DOHH2 (cell line): ENCODE measurements around the gene TMEM158.

Source experiments
- H3F3A ChIP-seq: fragments of 200-600 bp; sonication (generic), shearing (Covaris generic); 2 replicates; pipeline ENCODE4 v1.6.0; 2016; ENCODE audit warnings: antibody characterized with exemption, mild to moderate bottlenecking; ENCODE audit not compliant: control insufficient read depth, insufficient read depth
- H3K27ac ChIP-seq: fragments of 200-600 bp; sonication (generic); 2 replicates; pipeline ENCODE4 v1.5.1; 2014; ENCODE audit warnings: low read depth, mild to moderate bottlenecking, low read length, moderate library complexity
- H3K27me3 ChIP-seq: fragments of 200-600 bp; sonication (generic); 2 replicates; pipeline ENCODE4 v1.6.1; 2014; ENCODE audit warnings: mild to moderate bottlenecking, low read length, mixed read lengths; ENCODE audit not compliant: control insufficient read depth
- H3K36me3 ChIP-seq: fragments of 200-600 bp; sonication (generic); 2 replicates; pipeline ENCODE4 v1.6.1; 2014; ENCODE audit warnings: mild to moderate bottlenecking, low read length, moderate library complexity, mixed read lengths; ENCODE audit not compliant: control insufficient read depth
- H3K4me1 ChIP-seq: fragments of 200-600 bp; sonication (generic); 2 replicates; pipeline ENCODE4 v1.6.1; 2014; ENCODE audit warnings: mild to moderate bottlenecking, low read length, mixed read lengths; ENCODE audit not compliant: control insufficient read depth
- H3K4me2 ChIP-seq: fragments of 200-600 bp; sonication (generic); 2 replicates; pipeline ENCODE4 v1.6.0; 2014; ENCODE audit warnings: mild to moderate bottlenecking, low read length, moderate library complexity
- H3K4me3 ChIP-seq: fragments of 200-600 bp; sonication (generic); 2 replicates; pipeline ENCODE4 v1.5.1; 2014; ENCODE audit warnings: mild to moderate bottlenecking, low read length, mixed read lengths
- H3K79me2 ChIP-seq: fragments of 200-600 bp; sonication (generic); 2 replicates; pipeline ENCODE4 v1.6.1; 2014; ENCODE audit warnings: mild to moderate bottlenecking, low read length, mixed read lengths; ENCODE audit not compliant: control insufficient read depth
- H3K9me2 ChIP-seq: fragments of 200-600 bp; sonication (generic); replicated peaks from 2 replicates; pipeline ENCODE4 v1.6.1; 2014; ENCODE audit warnings: mild to moderate bottlenecking, low read length, mixed read lengths; ENCODE audit not compliant: control insufficient read depth
- H3K9me3 ChIP-seq: fragments of 200-600 bp; sonication (generic); 2 replicates; pipeline ENCODE4 v1.6.1; 2014; ENCODE audit warnings: antibody characterized with exemption, low read length, mixed read lengths; ENCODE audit not compliant: control insufficient read depth, insufficient read depth
- H4K20me1 ChIP-seq: fragments of 200-600 bp; sonication (generic); 2 replicates; pipeline ENCODE4 v1.6.0; 2014; ENCODE audit warnings: low read depth, mild to moderate bottlenecking, antibody characterized with exemption, low read length, moderate library complexity; ENCODE audit not compliant: control insufficient read depth, insufficient read depth
- CTCF ChIP-seq: fragments of 200-600 bp; sonication (generic); IDR thresholded peaks from one replicate; pipeline ENCODE4 v1.5.1; 2014; ENCODE audit warnings: antibody characterized with exemption, mild to moderate bottlenecking, low read depth, low read length; ENCODE audit not compliant: poor library complexity, severe bottlenecking
- EZH2phosphoT487 ChIP-seq: fragments of 200-600 bp; sonication (generic); IDR thresholded peaks from 2 replicates; pipeline ENCODE4 v1.6.1; 2017; ENCODE audit warnings: borderline replicate concordance, mild to moderate bottlenecking, antibody characterized with exemption, low read length, moderate library complexity, mixed read lengths

The TMEM158 gene

DNA sequence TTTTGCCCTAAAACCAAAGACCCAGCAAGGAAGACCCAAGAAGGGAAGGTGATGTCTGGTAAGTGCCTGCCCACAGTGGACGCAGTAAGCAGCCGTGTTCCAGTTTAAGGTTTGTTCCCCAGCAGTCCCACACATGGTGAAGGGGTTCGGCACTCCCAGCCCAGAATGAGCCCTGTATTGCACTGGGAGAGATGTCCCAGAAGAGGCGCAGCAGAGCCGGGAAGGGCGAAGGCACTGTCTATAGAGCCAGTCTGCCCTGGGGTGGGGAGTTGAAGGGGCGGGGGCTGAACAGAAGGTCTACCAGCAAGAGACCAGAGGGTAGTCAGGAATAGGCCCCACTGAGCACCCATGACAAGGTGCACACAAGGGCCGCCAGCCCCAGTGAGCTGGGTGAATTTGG is 6.4 kb downstream of the TMEM158 start:
- no peaks in the 10 kb centered on the region for H3K79me2 ChIP-seq
- no peak for TF ChIP-seq EZH2phosphoT487
- TF ChIP-seq CTCF, result no peak
- H4K20me1 ChIP-seq, result no peaks in the 10 kb centered on the region
- H3K9me3 ChIP-seq, result no peaks in the 10 kb centered on the region
- no peaks in the 10 kb centered on the region for H3K4me1 ChIP-seq
- H3F3A ChIP-seq, result no peaks in the 10 kb centered on the region
- H3K36me3 ChIP-seq, result no peaks in the 10 kb centered on the region
- H3K27me3 ChIP-seq, result peaks cover 19% of the 10 kb centered on the region
- no peaks in the 10 kb centered on the region for H3K9me2 ChIP-seq
- no peak overlapping the region for H3K4me2 ChIP-seq
- no peak overlapping the region for H3K27ac ChIP-seq
- no peak overlapping the region for H3K4me3 ChIP-seq

DNA sequence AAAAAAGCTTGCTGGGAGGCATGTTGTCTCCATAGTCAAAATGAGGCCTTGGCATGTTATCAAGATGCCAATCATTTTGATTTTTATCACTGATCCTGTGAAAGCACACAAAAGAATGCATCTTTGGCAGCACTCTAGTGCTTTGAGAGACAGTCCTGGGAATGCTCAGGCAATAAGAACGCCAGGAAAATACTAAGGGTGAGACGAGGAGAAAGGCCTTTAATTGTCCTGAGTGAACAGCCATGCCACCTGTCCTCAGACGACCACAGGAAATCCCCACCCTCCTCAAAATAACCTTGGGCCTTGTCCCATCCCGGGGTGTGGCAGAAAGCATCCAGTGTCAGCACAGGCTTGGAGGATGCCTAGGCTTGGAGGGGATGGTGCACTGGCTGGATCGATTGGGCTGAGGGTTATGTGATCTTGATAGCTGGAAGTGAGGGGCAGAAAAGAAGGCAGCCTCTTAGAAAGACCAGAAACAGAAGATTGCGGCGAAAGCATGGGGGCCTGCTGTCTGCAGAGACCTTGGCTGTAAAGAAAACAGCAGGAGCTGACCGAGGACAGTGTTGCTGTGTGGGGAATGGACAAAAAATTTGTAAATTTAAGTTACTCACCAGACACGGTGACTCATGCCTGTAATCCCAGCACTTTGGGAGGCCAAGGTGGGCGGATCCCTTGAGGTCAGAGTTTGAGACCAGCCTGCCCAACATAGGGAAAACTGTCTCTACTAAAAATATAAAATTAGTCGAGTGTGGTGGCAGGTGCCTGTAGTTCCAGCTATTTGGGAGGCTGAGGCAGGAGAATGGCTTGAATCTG is 7.3 kb downstream of the TMEM158 start:
- H3K4me2 ChIP-seq, result no peak overlapping the region
- no peak overlapping the region for H3K27ac ChIP-seq

GRCh38 chr3:45216021-45216609 is 10.0 kb downstream of the TMEM158 start:
- no peak for TF ChIP-seq CTCF
- no peak for TF ChIP-seq EZH2phosphoT487
- no peak overlapping the region for H3K4me2 ChIP-seq
- no peaks in the 10 kb centered on the region for H3F3A ChIP-seq
- H3K36me3 ChIP-seq, result no peaks in the 10 kb centered on the region
- H3K9me2 ChIP-seq, result no peaks in the 10 kb centered on the region
- no peaks in the 10 kb centered on the region for H3K79me2 ChIP-seq
- H3K9me3 ChIP-seq, result no peaks in the 10 kb centered on the region
- no peaks in the 10 kb centered on the region for H4K20me1 ChIP-seq
- H3K4me3 ChIP-seq, result no peak overlapping the region
- no peak overlapping the region for H3K27ac ChIP-seq
- 0 out of 2 replicates have a peak, but pooled peaks cover 2% of the 10 kb centered on the region for H3K27me3 ChIP-seq
- no peaks in the 10 kb centered on the region for H3K4me1 ChIP-seq

More for the DNA sequence above, 7.3 kb downstream of the TMEM158 start:
- Histone ChIP-seq H3K9me3 (no peaks in the 10 kb centered on the region), H3K4me1 (no peaks in the 10 kb centered on the region), H3F3A (no peaks in the 10 kb centered on the region), H3K27me3 (peaks cover 12% of the 10 kb centered on the region), H4K20me1 (no peaks in the 10 kb centered on the region), H3K9me2 (no peaks in the 10 kb centered on the region), H3K36me3 (no peaks in the 10 kb centered on the region), H3K79me2 (no peaks in the 10 kb centered on the region), H3K4me3 (no peak overlapping the region)
- no peak for TF ChIP-seq CTCF
- TF ChIP-seq EZH2phosphoT487, result no peak
